IPS-18a (cell line): ENCODE results near the gene TH.

Experiments
- H3K27ac ChIP-seq: one replicate; pipeline ENCODE4 v1.5.1; 2013; ENCODE audit warnings: low read length
- H3K27me3 ChIP-seq: one replicate; pipeline ENCODE4 v1.6.1; 2013; ENCODE audit warnings: mild to moderate bottlenecking, low read length; ENCODE audit not compliant: control insufficient read depth, insufficient read depth
- H3K36me3 ChIP-seq: one replicate; pipeline ENCODE4 v1.6.1; 2013; ENCODE audit warnings: low read depth, low read length; ENCODE audit not compliant: control insufficient read depth
- H3K4me1 ChIP-seq: one replicate; pipeline ENCODE4 v1.6.1; 2013; ENCODE audit warnings: low read depth, low read length; ENCODE audit not compliant: control insufficient read depth
- H3K4me3 ChIP-seq: one replicate; pipeline ENCODE4 v1.5.1; 2013; ENCODE audit warnings: low read length
- H3K9ac ChIP-seq: one replicate; pipeline ENCODE4 v1.6.1; 2013; ENCODE audit warnings: mild to moderate bottlenecking, low read length, moderate library complexity
- H3K9me3 ChIP-seq: one replicate; pipeline ENCODE4 v1.6.1; 2013; ENCODE audit warnings: low read depth, low read length; ENCODE audit not compliant: control insufficient read depth

TH gene

DNA sequence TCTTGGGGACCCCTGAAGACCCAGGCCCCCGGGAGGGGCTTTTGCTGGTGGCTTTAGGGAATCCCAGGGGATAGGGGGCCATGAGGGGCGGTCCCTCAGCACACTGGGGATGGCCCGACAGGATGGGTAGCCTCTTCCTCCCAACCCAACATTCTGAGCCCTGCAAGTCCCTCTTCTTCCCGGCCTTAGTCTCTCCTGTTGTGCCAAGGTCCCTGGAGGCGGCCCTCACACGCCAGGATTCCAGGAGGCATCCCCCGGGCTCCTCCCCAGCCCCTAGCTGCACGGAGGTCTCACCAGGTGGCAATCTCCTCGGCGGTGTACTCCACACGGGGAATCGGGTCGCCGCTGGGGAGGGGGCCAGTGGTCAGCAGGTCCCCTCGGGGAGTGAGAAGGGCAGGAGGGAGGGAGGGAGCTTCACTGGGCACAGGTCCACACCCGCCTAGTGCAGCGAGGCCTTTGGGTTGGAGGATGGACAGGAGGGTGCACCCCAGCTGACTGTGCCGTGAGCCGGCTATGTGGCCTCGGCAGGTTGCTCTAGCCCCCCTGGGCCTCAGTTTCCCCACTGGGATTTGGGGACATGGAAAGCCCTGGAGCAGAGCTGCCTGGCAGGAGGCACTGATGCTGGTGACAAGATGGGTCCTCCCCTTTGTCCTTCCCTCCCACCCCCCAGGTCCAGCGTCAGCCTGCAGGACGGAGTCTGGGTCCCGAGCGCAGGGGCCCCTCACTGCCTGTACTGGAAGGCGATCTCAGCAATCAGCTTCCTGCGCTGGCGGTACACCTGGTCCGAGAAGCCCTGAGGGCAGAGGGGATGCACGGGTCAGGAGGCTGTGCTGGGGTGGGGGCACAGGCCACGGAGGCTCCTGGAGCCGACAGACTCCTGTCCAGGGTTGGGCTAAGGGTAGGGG lies 4.2 kb downstream of the TH start:
- Histone ChIP-seq H3K4me1 (no peaks in the 10 kb centered on the region), H3K27me3 (peaks cover 10% of the 10 kb centered on the region)

DNA sequence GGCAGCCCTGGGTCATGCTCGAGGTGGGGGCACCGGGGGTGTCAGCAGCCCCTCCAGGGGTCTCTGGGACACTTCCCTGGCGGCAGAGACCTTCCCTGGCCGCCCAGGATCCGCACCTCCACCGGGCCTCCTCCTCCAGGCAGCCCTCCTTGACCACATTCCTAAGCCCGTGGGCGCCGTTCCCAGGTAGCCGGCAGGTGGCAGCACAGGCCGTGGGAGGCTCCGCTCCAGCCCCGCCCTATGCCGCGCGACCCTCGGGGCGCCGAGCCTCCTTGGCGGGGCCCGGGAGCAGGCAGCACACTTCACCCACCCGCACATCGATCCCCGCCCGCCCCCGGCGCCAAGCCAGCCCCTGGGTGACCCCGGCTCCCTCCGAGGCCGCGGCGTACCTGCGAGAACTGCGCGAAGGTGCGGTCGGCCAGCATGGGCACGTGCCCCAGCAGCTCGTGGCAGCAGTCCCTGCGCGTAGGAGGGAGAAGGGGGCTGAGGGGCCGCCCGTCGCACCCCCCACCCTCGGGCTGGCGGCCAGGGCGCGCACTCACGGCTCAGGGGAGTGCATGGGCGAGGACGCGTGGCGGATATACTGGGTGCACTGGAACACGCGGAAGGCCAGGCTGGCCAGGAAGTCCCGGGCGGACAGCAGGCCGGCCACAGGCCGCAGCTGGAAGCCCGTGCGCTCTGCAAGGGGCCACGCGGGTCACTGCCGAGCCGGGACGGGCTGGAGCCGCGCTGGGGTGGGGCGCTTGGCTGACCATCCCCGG lies 5.3 kb downstream of the TH start:
- no peak overlapping the region for H3K27ac ChIP-seq
- H3K36me3 ChIP-seq = no peaks in the 10 kb centered on the region
- H3K9ac ChIP-seq = no peak overlapping the region
- H3K9me3 ChIP-seq = no peaks in the 10 kb centered on the region
- H3K4me3 ChIP-seq = no peak overlapping the region
- H3K27me3 ChIP-seq = peaks cover 10% of the 10 kb centered on the region
- no peaks in the 10 kb centered on the region for H3K4me1 ChIP-seq

More for the DNA sequence above, 4.2 kb downstream of the TH start:
- no peak overlapping the region for H3K4me3 ChIP-seq
- no peak overlapping the region for H3K27ac ChIP-seq
- no peaks in the 10 kb centered on the region for H3K9me3 ChIP-seq
- no peak overlapping the region for H3K9ac ChIP-seq
- H3K36me3 ChIP-seq = no peaks in the 10 kb centered on the region

DNA sequence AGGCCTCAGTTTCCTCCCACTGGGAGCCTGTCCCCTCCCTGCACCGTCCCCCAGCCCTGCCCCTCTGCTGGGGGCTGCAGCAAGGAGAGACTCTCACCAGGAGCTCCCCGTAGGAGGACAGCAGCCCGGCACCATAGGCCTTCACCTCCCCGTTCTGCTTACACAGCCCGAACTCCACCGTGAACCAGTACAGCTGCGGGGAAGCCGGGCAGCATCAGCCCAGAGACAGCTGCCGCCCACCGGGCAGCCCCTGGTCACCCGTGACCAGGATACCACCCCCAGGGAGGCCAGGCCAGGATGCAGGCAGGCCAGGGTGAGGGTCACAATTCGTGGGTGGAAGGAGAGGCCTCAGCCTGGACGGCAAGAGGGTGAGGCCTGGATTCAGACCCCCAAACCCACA lies 6.0 kb downstream of the TH start:
- Histone ChIP-seq H3K9me3 (no peaks in the 10 kb centered on the region), H3K27me3 (peaks cover 10% of the 10 kb centered on the region), H3K36me3 (no peaks in the 10 kb centered on the region), H3K4me3 (no peak overlapping the region), H3K9ac (no peak overlapping the region), H3K27ac (no peak overlapping the region), H3K4me1 (no peaks in the 10 kb centered on the region)

DNA sequence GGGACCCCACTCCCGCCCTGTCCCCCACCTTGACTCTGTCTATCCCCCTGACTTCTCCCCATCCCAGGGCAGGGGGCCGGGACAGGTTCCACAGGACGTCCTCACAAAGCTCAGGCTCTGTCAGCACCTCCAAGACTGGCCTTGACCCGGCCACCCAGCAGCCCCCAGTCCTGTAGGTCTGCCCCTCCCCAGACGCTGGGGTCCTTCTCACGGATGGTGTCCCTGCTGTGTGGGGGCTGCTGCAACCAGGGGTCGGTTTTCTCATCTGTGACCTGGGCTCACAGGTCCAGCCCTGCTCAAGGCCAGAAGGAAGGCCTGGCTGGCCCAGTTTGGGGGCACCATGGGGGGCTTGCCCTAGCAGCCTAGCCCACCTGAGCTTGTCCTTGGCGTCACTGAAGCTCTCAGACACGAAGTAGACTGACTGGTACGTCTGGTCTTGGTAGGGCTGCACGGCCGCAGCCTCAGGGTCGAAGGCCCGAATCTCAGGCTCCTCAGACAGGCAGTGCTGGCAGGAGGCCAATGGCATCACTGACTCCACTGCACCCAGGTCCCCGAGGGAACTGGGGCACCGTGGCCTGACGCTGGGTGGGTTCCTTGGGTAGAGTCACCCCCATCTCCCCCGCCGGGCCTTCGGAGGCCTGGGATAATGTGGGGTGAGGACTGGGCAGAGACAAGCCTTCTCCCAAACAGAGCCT lies 6.6 kb downstream of the TH start:
- Histone ChIP-seq H3K9ac (no peak overlapping the region), H3K4me3 (no peak overlapping the region), H3K9me3 (no peaks in the 10 kb centered on the region), H3K4me1 (no peaks in the 10 kb centered on the region), H3K27ac (no peak overlapping the region), H3K36me3 (no peaks in the 10 kb centered on the region), H3K27me3 (peaks cover 10% of the 10 kb centered on the region)

DNA sequence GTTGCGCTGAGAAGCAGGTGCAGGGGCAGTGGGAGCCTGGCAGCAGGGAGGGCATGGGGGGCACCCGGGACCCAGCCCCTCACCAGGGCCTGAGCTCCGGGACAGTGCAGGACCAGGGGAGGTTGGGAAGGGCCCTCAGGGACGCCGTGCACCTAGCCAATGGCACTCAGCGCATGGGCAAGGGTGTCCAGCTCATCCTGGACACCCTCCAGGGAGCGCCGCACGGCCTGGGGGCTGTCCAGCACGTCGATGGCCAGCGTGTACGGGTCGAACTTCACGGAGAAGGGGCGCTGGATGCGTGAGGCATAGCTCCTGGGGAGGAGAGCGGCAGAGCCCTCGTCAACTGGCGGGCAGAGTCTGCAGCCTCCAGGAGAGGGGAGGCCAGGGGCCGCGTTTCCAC lies 7.5 kb downstream of the TH start:
- Histone ChIP-seq H3K36me3 (no peaks in the 10 kb centered on the region), H3K27ac (no peak overlapping the region), H3K4me1 (no peaks in the 10 kb centered on the region), H3K4me3 (no peak overlapping the region), H3K9me3 (no peaks in the 10 kb centered on the region), H3K27me3 (peaks cover 10% of the 10 kb centered on the region), H3K9ac (no peak overlapping the region)

- H3K4me3 ChIP-seq = no peak overlapping the region
- H3K27ac ChIP-seq = no peak overlapping the region
- no peaks in the 10 kb centered on the region for H3K4me1 ChIP-seq
- no peaks in the 10 kb centered on the region for H3K36me3 ChIP-seq
- no peaks in the 10 kb centered on the region for H3K9me3 ChIP-seq
- H3K9ac ChIP-seq = no peak overlapping the region
- peaks cover 10% of the 10 kb centered on the region for H3K27me3 ChIP-seq
These were observed 8.1 kb downstream of the TH start for GRCh38 chr11:2163428-2163978.

DNA sequence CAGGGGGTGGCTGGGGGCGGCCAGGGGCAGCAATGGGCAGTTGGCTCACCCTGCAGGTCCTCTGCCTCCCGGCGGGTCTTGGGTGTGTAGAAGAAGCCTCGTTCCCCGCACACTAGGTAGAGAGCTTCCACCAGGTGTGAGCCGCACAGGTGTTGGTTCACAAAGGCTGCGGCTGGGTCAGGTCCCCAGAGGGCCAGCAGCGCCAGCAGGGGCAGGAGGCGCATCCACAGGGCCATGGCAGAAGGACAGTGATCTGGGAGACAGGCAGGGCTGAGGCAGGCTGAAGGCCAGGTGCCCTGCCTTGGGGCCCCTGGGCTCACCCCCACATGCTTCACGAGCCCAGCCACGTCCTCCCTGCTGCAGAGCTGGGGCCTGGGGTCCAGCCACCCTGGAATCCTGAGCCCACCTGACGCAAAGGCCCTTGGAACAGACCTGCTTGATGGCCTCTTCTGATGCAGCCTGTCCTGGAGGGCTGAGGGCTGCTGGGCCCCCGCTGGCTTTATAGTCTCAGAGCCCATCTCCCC lies 10.8 kb downstream of the TH start, which contains the start of gene INS:
Gene INS, minus strand, starts transcription at position 474 of the 524 bp plus-strand sequence. Its CDS starts 238 bp downstream, at position 236.
- Histone ChIP-seq H3K27ac (no peak within 1 kb of the TSS), H3K9me3 (no peaks in the 10 kb centered on the region), H3K9ac (no peak within 1 kb of the TSS), H3K4me3 (no peak within 1 kb of the TSS), H3K4me1 (no peaks in the 10 kb centered on the region), H3K27me3 (no peaks in the 10 kb centered on the region), H3K36me3 (no peaks in the 10 kb centered on the region)

GRCh38 chr11:2159536-2160413 lies 11.8 kb downstream of the TH start:
- no peaks in the 10 kb centered on the region for H3K36me3 ChIP-seq
- no peak overlapping the region for H3K27ac ChIP-seq
- no peak overlapping the region for H3K9ac ChIP-seq
- no peaks in the 10 kb centered on the region for H3K4me1 ChIP-seq
- no peaks in the 10 kb centered on the region for H3K27me3 ChIP-seq
- H3K9me3 ChIP-seq = no peaks in the 10 kb centered on the region
- no peak overlapping the region for H3K4me3 ChIP-seq

DNA sequence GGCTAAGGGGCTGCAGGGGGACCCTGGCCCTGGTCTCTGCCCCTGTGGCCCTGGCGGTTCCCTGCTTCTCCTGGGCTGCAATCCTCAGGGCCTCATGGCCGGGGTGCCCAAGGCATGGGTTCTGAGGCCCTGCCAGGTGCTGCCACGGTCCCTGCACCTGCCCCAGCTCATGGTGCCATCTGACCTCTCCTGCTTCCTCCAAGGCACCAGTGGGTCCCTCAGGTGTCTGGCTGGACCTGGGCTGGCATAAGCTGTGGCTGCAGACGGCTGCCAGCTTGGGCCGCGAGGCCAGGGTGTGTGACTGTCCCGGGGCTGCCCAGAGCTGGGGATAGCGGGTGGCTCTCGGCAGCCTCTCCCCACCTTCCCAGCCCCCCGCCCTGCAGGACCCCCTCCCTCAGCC lies 12.6 kb downstream of the TH start:
- no peak overlapping the region for H3K9ac ChIP-seq
- no peaks in the 10 kb centered on the region for H3K36me3 ChIP-seq
- no peaks in the 10 kb centered on the region for H3K4me1 ChIP-seq
- no peak overlapping the region for H3K27ac ChIP-seq
- no peaks in the 10 kb centered on the region for H3K9me3 ChIP-seq
- no peak overlapping the region for H3K4me3 ChIP-seq
- no peaks in the 10 kb centered on the region for H3K27me3 ChIP-seq

- no peaks in the 10 kb centered on the region for H3K27me3 ChIP-seq
- H3K27ac ChIP-seq = no peak overlapping the region
- no peaks in the 10 kb centered on the region for H3K9me3 ChIP-seq
- H3K9ac ChIP-seq = no peak overlapping the region
- H3K36me3 ChIP-seq = no peaks in the 10 kb centered on the region
- no peaks in the 10 kb centered on the region for H3K4me1 ChIP-seq
- H3K4me3 ChIP-seq = no peak overlapping the region
These were observed 13.3 kb downstream of the TH start for GRCh38 chr11:2158296-2158737.
